GM08714 (cell line): ENCODE results near the gene DCUN1D2.
"Not testable (repeated sequence)": the region's sequence is repeated elsewhere in the genome, so short reads cannot be mapped to it uniquely, and the experiment has no call there.

Source experiments
- H3K4me3 ChIP-seq: fragments of 200-500 bp; sonication (Bioruptor generic); 2 replicates; pipeline ENCODE4 v1.5.1; 2014; ENCODE audit warnings: mild to moderate bottlenecking, low read length, inconsistent platforms
- ZNF274 ChIP-seq: IDR thresholded peaks from 2 replicates; pipeline ENCODE4 v1.6.1; 2012; ENCODE audit warnings: mild to moderate bottlenecking, low read depth, low read length

Gene DCUN1D2

DNA sequence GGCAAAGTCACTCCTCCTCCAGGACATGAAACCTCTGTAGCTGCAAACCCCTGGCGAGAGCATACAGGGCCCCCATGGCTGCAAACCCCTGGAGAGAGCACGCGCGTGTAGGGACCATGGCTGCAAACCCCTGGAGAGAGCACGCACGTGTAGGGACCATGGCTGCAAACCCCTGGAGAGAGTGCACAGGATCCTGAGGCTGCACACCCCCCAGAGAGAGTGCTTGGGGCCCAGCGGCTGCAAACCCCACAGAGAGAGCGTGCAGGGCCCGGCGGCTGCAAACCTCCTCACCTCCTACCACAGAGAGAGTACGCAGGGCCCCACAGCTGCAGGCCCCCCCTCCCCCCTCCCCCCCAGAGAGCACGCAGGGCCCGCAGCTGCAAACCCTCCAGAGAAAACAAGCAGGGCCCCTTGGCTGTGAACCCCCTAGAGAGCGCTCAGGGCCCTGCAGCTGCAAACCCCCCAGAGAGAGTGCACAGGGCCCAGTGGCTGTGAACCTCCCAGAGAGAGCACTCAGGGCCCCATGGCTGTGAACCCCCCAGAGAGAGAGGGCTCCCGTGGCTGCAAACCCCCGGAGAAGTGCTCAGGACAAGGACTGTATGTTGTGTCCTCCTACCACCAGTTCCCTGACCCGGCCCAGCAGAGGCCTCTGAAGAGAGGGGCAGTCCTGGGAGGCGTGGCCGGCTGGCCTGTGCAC lies 44.6 kb downstream of the DCUN1D2 start:
- H3K4me3 ChIP-seq = no peak overlapping the region
- no peak for TF ChIP-seq ZNF274

DNA sequence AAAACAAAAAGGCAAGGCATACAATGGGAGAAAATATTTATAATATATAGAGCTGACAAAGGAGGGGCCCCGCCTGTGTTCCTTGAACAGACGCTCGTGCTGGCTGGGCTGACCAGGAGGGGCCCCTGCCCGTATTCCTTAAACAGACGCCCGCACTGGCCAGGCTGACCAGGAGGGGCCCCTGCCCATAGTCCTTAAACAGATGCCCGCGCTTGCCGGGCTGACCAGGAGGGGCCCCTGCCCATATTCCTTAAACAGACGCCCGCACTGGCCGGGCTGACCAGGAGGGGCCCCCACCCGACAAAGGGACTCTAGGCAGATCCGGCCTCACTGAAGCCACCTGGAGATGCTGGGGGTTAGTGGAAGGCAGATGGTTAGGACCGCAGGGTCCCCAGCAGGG lies 46.5 kb downstream of the DCUN1D2 start:
- no peak for TF ChIP-seq ZNF274
- no peak overlapping the region for H3K4me3 ChIP-seq

DNA sequence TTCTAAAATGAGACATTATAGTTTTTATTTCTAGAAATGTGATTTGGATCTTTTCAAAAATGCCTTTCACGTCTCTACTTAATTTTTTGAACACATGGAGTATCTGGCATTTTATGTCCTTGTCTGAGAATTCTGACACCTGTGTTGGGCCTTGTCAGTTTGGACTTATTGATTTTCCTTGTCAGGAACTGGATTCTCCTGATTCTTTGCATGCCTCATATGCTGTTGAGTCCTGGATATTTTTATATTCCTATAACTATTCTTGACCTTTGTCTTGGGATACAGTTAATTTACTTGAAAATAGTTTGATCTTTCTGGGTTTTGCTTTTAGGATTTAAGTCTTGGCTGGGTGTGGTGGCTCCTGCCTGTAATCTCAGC lies 47.5 kb downstream of the DCUN1D2 start:
- no peak for TF ChIP-seq ZNF274
- H3K4me3 ChIP-seq = no peak overlapping the region

DNA sequence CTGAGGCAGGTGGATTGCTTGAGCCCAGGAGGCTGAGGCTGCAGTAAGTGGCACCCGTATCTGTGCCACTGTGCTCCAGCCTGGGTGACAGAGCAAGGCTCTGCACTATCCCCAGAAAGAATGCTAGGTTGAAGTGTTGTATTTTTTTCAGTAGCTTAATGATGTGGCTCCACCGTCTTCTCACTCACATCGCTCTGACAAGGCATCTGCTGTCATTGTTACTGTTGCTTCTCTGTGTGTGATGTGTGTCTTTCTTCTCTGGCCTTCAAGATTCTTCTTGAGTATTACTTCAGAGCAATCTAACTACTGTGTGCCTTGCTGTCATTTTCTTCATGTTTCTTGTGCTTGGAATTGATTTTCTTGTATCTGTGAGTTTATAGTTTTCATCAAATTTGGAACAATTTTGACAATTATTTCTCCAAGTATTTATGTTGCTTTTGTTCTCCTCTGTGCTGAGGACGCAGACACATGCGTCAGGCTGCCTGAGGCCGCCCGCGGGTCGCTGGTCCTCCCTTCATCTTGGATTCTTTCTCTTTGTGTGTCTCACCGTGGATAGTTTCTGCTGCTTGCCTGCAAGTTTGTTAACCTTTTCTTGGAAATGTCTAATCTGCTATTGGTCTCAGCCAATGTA lies 48.0 kb downstream of the DCUN1D2 start:
- TF ChIP-seq ZNF274 = no peak
- H3K4me3 ChIP-seq = no peak overlapping the region

DNA sequence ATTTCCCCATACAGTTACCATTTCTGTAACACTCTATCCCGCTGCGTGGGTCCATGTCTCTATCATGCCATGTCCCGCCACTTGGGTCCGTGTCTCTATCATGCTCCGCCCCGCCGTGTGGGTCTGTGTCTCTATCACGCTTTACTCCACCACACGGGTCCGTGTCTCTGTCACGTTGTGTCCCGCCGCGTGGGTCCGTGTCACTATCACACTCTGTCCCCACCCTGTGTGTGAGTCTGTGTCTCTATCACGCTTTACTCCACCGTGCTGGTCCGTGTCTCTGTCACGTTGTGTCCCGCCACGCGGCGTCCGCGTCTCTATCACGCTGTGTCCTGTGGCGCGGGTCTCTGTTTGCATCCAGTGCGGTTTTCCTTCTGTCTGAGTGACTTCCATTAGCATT lies 48.9 kb downstream of the DCUN1D2 start:
- no peak for TF ChIP-seq ZNF274
- no peak overlapping the region for H3K4me3 ChIP-seq

DNA sequence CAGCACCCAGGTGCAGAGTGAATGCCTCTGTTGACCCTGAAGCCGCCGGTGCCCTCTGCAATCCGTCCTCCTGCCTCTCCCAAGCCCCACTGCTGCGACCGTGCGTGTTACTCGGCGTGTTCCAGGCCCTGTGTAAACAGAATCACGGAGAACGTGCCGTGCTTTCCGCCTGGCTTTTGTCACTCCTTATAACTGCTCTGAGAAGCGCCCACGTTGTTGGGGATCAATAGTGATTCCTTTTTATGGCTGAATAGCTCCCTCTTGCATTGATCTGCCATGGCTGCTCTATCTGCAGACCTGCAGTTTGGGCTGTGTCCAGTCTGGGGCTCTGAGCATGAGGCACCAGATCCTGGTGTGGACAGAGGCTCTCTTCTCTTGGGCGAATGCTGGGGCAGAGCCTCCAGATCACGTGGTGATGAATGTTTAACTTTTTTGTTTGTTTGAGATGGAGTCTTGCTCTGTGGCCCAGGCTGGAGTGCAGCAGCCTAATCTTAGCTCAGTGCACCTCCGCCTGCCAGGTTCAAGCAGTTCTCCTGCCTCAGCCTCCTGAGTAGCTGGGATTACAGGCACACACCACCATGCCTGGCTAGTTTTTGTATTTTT lies 53.0 kb downstream of the DCUN1D2 start:
- no peak for TF ChIP-seq ZNF274

DNA sequence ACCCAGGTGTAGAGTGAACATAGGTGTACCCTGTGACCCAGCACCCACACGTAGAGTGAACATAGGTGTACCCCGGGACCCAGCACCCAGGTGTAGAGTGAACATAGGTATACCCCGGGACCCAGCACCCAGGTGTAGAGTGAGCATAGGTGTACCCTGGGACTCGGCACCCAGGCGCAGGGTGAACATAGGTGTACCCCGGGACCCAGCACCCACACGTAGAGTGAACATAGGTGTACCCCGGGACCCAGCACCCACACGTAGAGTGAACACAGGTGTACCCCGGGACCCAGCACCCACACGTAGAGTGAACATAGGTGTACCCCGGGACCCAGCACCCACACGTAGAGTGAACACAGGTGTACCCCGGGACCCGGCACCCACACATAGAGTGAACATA lies 53.6 kb downstream of the DCUN1D2 start:
- H3K4me3 ChIP-seq = not testable (repeated sequence)

More for the DNA sequence above, 53.0 kb downstream of the DCUN1D2 start:
- no peak overlapping the region for H3K4me3 ChIP-seq

DNA sequence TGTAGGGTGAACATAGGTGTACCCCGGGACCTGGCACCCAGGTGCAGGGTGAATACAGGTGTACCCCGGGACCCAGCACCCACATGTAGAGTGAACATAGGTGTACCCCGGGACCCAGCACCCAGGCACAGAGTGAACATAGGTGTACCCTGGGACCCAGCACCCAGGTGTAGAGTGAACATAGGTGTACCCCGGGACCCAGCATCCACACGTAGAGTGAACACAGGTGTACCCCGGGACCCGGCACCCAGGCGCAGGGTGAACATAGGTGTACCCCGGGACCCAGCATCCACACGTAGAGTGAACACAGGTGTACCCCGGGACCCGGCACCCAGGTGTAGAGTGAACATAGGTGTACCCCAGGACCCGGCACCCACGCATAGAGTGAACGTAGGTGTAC lies 54.6 kb downstream of the DCUN1D2 start:
- not testable (repeated sequence) for H3K4me3 ChIP-seq

DNA sequence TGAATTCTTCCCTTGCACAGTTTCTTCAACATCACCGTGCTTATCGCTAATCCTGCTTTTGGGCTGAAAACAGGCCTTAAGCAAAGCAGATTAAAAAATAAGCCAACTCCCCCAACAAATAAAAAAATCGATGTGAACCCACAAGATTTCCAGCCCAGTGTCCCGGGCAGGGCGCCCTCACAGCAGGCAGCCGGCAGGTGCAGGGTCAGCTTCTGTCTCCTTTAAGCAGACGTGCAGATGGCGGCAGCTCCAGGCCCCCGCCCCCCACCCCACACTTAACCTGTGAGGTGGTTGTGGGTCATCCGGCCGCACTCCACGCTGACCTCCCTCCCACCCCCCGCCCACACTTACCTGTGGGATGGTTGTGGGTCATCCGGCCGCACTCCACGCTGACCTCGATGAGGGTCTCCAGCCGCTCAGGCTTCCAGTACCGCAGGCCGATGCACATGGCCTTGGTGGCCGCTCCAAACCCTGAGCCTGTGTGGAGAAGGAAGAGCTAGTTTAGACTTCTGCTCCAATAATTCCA lies 57.1 kb downstream of the DCUN1D2 start:
- TF ChIP-seq ZNF274 = no peak
- no peak overlapping the region for H3K4me3 ChIP-seq

DNA sequence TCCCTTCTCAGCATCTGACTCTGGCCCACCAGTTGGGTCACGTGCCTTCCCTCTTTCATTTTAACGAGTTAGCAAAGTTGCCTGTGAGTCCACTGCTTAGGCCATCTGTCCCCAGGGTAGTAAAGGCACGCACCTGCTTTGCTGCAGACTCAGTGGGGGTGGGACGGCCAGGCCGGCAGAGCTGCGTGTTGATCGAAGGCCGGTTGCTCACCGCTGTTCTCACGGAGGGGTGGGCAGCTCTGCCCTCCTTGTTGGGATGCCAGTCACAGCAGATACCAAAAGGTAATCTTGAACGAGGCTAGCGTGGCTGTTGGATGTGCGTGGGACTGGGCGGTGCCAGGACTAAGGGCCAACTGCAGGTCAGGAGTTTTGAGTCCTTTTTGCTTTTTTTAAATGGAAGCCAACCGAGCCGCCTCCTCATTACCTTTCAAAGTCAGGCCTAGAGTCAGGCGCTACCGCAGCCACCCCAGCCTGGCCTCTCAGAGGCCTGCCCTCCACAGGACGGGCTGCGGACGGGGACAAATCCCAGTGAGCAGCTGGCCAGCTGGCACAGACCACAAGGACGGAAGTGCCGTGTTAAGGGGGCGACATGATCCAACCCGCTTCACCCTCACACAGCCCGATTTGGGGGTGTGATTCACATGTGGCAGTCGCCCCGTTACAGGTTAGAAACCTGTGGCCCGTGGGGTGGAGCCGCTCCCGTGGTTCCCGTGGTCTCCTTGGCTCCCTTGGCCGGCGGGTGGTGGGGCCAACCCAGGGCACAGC lies 57.8 kb downstream of the DCUN1D2 start:
- TF ChIP-seq ZNF274 = no peak
- H3K4me3 ChIP-seq = no peak overlapping the region

DNA sequence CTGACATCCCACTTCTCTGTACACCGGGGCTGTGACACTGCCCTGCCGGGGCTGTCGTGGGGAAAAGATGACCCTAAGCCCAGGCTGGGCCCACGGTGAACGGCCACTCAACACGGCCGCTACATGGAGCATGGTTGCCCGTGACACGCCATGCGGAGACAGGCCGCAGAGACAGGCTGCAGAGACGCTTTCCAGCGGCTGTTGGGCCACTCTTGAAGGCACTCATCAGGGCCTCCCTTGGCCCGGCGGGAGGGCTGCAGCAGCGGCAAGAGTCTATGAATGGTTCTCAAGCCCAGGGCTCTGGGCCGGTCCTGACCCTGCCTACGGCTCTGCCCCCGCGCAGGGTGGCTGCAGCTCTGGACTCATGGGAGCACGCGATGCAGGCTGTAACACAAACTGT lies 59.3 kb downstream of the DCUN1D2 start:
- TF ChIP-seq ZNF274 = no peak
- no peak overlapping the region for H3K4me3 ChIP-seq

DNA sequence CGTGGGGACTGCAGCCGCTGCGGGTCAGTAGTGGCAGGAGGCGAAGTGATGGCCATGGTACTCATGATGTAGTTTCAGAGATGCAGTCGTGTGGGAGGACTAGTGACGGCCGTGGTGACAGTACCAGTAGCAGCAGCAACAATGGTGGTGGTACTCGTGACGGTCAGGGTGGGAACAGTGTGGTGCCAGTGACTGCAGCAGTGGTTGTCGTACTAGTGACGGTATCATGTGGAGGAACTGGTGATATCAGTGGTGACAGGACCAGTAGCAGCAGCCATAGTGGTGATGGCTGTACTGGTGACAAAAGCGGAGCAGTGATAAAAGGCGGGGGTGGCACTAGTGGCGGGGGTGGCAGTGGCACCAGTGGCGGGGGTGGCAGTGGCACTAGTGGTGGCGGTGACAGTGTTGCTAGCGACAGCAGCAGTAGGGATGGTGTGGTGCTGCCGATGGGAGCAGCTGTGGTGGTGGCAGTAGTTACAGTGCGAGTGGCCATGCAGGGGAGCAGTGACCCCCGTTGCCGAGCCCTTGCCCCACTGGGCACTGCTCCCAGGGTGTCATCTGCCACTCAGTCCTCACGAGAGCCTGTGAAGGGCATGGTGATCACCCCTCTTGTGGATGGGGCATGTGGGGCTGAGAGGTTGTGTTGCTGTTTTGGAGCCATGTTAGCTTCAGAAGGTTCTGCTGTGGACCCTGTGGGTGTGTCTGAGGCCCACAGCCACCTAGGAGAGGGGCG lies 60.0 kb downstream of the DCUN1D2 start:
- no peak overlapping the region for H3K4me3 ChIP-seq
- no peak for TF ChIP-seq ZNF274

DNA sequence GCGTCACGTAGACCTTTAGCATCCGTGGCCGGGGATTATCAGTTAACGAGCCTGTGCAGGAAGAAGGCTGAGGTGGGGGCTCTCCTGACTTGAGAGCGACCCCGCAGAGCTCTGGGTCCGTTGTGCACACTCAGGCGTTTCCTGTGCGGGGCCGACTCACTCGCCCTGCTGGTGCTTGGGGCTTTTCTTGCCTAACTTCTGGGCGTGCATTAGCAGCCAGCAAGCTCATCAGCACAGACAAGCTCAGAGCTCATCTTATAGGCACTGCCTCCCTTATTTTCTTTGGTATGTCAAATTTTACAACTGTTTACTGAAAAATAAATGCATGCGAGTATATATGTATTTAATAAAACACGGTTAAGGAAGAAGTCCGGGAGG lies 60.9 kb downstream of the DCUN1D2 start:
- TF ChIP-seq ZNF274 = no peak
- no peak overlapping the region for H3K4me3 ChIP-seq
